Ascending aorta (tissue), 2 donors: ENCODE data around the gene ASB15. TPM values are rescaled to one million over a fixed set of nuclear protein-coding genes. Genes with fewer than 3 reads are reported as not detected.

Experiments used
- DNase-seq, 2 donors: peaks; one replicate each; pipeline ENCODE4 v3.0.0-alpha.2; 2019; ENCODE audit warnings: low spot score in 2 of 2
- H3K27ac ChIP-seq, 2 donors: fragments of 200-600 bp; sonication (generic); one replicate each; pipeline ENCODE4 v1.5.1; 2016 to 2017; ENCODE audit warnings: mild to moderate bottlenecking in 1 of 2
- H3K27me3 ChIP-seq: fragments of 200-600 bp; sonication (generic); one replicate; pipeline ENCODE4 v1.5.1; 2017
- H3K36me3 ChIP-seq, 2 donors: fragments of 200-600 bp; sonication (generic); one replicate each; pipeline ENCODE4 v1.5.1; 2016
- H3K4me1 ChIP-seq, 2 donors: fragments of 200-600 bp; sonication (generic); one replicate each; pipeline ENCODE4 v1.5.1; 2016 to 2017; ENCODE audit warnings: mild to moderate bottlenecking in 1 of 2
- H3K4me3 ChIP-seq, 2 donors: fragments of 200-600 bp; sonication (generic); one replicate each; pipeline ENCODE4 v1.5.1; 2016 to 2017; ENCODE audit warnings: mild to moderate bottlenecking in 1 of 2
- H3K9me3 ChIP-seq, 2 donors: fragments of 200-600 bp; sonication (generic); one replicate each; pipeline ENCODE4 v1.5.1; 2016
- CTCF ChIP-seq, 3 experiments: fragments of 200-600 bp in 2 of 3; fragments of 450-650 bp in 1 of 3; sonication (generic) in 2 of 3; IDR thresholded peaks; one replicate each; pipeline ENCODE4 v1.5.1; 2016 to 2019; ENCODE audit warnings: antibody characterized with exemption in 3 of 3, mild to moderate bottlenecking in 1 of 3, moderate library complexity in 1 of 3
- intact Hi-C: fragments of 100-400 bp; cut with DNase I; formaldehyde crosslinking; loops from one replicate; pipeline ENCODE4 v1.15.1; 2023
- total RNA-seq: library from RNA; depleted of rRNA; stranded (reverse); fragments of >200 nt; gene quantifications from one replicate; pipeline ENCODE4 v1.1.0, GENCODE V29; 2016

Gene ASB15
- total RNA-seq, 1 donor from 2014 or later: not detected

- no peaks in the 10 kb centered on the region for H3K27me3 ChIP-seq
- peaks cover 0 to 12% of the 10 kb centered on the region in 2 donors for H3K4me1 ChIP-seq
- peak within 1 kb of the TSS; percentile 81 to 86 for H3K4me3 ChIP-seq
- DNase-seq: peak; percentile 94 to 99
- H3K36me3 ChIP-seq: peaks cover 0 to 4% of the 10 kb centered on the region in 2 donors
- intact Hi-C loops: loop anchor here (1.0 to 5.0 kb wide), 3 partner anchors 23 to 1370 kb away; partner anchors contain the start of genes IQUB, POT1 and WASL
- no peaks in the 10 kb centered on the region for H3K9me3 ChIP-seq
- no peak for TF ChIP-seq CTCF (IDR thresholded peaks at IDR 0.05)
- H3K27ac ChIP-seq: peak within 1 kb of the TSS; percentile 77 to 85
Measured at GRCh38 chr7:123557398-123558288, 44.0 kb upstream of the ASB15 start, which contains the start of gene NDUFA5. NDUFA5 (minus strand) TSS chr7:123557818; CDS start chr7:123557795, 23 bp downstream.

- intact Hi-C loops: loop anchor here (5.0 kb wide), 1 partner anchor 1369 kb away; the partner anchor contains the start of gene POT1
Measured at GRCh38 chr7:123558289-123558874, 43.2 kb upstream of the ASB15 start.

GRCh38 chr7:123562121-123562520 is 39.5 kb upstream of the ASB15 start:
- no peak overlapping the region for H3K4me3 ChIP-seq
- no peaks in the 10 kb centered on the region for H3K27me3 ChIP-seq
- no peaks in the 10 kb centered on the region for H3K36me3 ChIP-seq
- DNase-seq: no peak
- no peaks in the 10 kb centered on the region for H3K9me3 ChIP-seq
- H3K27ac ChIP-seq: no peak overlapping the region
- intact Hi-C loops: no loop called here
- TF ChIP-seq CTCF (IDR thresholded peaks at IDR 0.05): no peak
- H3K4me1 ChIP-seq: peaks cover 0 to 5% of the 10 kb centered on the region in 2 donors

More at GRCh38 chr7:123558289-123558874, 43.2 kb upstream of the ASB15 start:
- H3K36me3 ChIP-seq: no peaks in the 10 kb centered on the region
- peak overlapping the region; percentile 72 to 85 for H3K27ac ChIP-seq
- peak overlapping the region; percentile 81 to 86 for H3K4me3 ChIP-seq
- H3K27me3 ChIP-seq: no peaks in the 10 kb centered on the region
- no peak for TF ChIP-seq CTCF (IDR thresholded peaks at IDR 0.05)
- no peaks in the 10 kb centered on the region for H3K9me3 ChIP-seq
- no peak for DNase-seq
- H3K4me1 ChIP-seq: peaks cover 0 to 12% of the 10 kb centered on the region in 2 donors

- Histone ChIP-seq H3K4me1 (no peaks in the 10 kb centered on the region), H3K9me3 (no peaks in the 10 kb centered on the region), H3K27ac (no peak overlapping the region), H3K36me3 (no peaks in the 10 kb centered on the region), H3K27me3 (no peaks in the 10 kb centered on the region), H3K4me3 (no peak overlapping the region)
- no peak for TF ChIP-seq CTCF (IDR thresholded peaks at IDR 0.05)
- intact Hi-C loops: no loop called here
- no peak for DNase-seq
Measured at GRCh38 chr7:123569352-123570010, 32.1 kb upstream of the ASB15 start.

GRCh38 chr7:123570390-123571182 is 31.0 kb upstream of the ASB15 start:
- Histone ChIP-seq H3K4me3 (no peak overlapping the region), H3K4me1 (no peaks in the 10 kb centered on the region), H3K27ac (no peak overlapping the region), H3K36me3 (no peaks in the 10 kb centered on the region), H3K9me3 (no peaks in the 10 kb centered on the region), H3K27me3 (no peaks in the 10 kb centered on the region)
- DNase-seq: no peak
- intact Hi-C loops: no loop called here
- no peak for TF ChIP-seq CTCF (IDR thresholded peaks at IDR 0.05)
